Spleen (tissue), 11 donors: ENCODE data around the gene WWP2. TPM values are rescaled to one million over a fixed set of nuclear protein-coding genes. Genes with fewer than 3 reads are reported as not detected.
"Not testable (repeated sequence)": the region's sequence is repeated elsewhere in the genome, so short reads cannot be mapped to it uniquely, and the experiment has no call there.

Experiments used
- DNase-seq: peaks from one replicate; pipeline ENCODE4 v3.0.0-alpha.2; 2020
- H3K27ac ChIP-seq, 8 donors: fragments of 200-600 bp; sonication (generic) in 7 of 8; 1 replicate in 4 of 8; 2 replicates in 4 of 8; pipeline versions ENCODE4 v1.5.0 to v1.8.0; 2016 to 2021; ENCODE audit warnings: inconsistent platforms in 4 of 8, mild to moderate bottlenecking in 4 of 8, moderate library complexity in 1 of 8
- H3K27me3 ChIP-seq, 7 donors: fragments of 200-600 bp; sonication (generic) in 6 of 7; replicated peaks in 1 of 7; 1 replicate in 4 of 7; 2 replicates in 3 of 7; pipeline versions ENCODE4 v1.5.0 to v1.8.0; 2016 to 2021; ENCODE audit warnings: inconsistent platforms in 3 of 7, mild to moderate bottlenecking in 1 of 7
- H3K36me3 ChIP-seq, 6 donors: fragments of 200-600 bp; sonication (generic) in 5 of 6; 1 replicate in 4 of 6; 2 replicates in 2 of 6; pipeline versions ENCODE4 v1.5.0 to v1.8.0; 2016 to 2021; ENCODE audit warnings: inconsistent platforms in 2 of 6
- H3K4me1 ChIP-seq, 6 donors: fragments of 200-600 bp; sonication (generic) in 5 of 6; 1 replicate in 3 of 6; 2 replicates in 3 of 6; pipeline versions ENCODE4 v1.5.0 to v1.8.0; 2016 to 2021; ENCODE audit warnings: inconsistent platforms in 3 of 6
- H3K4me3 ChIP-seq, 8 donors: fragments of 200-600 bp; sonication (generic) in 7 of 8; 1 replicate in 4 of 8; 2 replicates in 4 of 8; pipeline versions ENCODE4 v1.5.0 to v1.8.0; 2016 to 2021; ENCODE audit warnings: inconsistent platforms in 4 of 8, mild to moderate bottlenecking in 4 of 8, moderate library complexity in 2 of 8
- H3K9me3 ChIP-seq, 8 donors: fragments of 200-600 bp; sonication (generic) in 7 of 8; 1 replicate in 4 of 8; 2 replicates in 4 of 8; pipeline versions ENCODE4 v1.5.0 to v1.8.0; 2016 to 2021; ENCODE audit warnings: inconsistent platforms in 4 of 8
- CTCF ChIP-seq, 11 experiments: fragments of 200-600 bp in 7 of 11; fragments of 450-650 bp in 4 of 11; sonication (generic) in 4 of 11; IDR thresholded peaks in 8 of 11; conservative IDR thresholded peaks in 3 of 11; 1 replicate in 7 of 11; 2 replicates in 4 of 11; pipeline versions ENCODE4 v1.4.0 to v1.8.0; 2016 to 2021; ENCODE audit warnings: antibody characterized with exemption in 11 of 11, inconsistent platforms in 4 of 11, mild to moderate bottlenecking in 1 of 11
- POLR2A ChIP-seq, 3 donors: fragments of 450-650 bp; IDR thresholded peaks; one replicate each; pipeline ENCODE4 v1.5.1; 2017; ENCODE audit warnings: antibody characterized with exemption in 3 of 3, mild to moderate bottlenecking in 1 of 3
- POLR2AphosphoS5 ChIP-seq, 3 donors: sonication (generic); formaldehyde crosslinking; IDR thresholded peaks; one replicate each; pipeline ENCODE4 v1.5.1; 2017; ENCODE audit warnings: antibody characterized with exemption in 3 of 3
- WGBS, 5 donors: extraction: QIAGEN DNeasy Blood & Tissue Kit in 3 of 5; methylation state at CpG; one replicate each; pipeline versions ENCODE4 v1.1.5 to v1.1.7; 2013 to 2018; 5-methylcytosine and 5-hydroxymethylcytosine counted together
- intact Hi-C: fragments of 100-400 bp; cut with DNase I; formaldehyde crosslinking; loops from one replicate; pipeline ENCODE4 v1.15.0; 2023; ENCODE audit warnings: low total_unique reads
- polyA plus RNA-seq, 3 donors: library from polyadenylated mRNA; stranded (reverse); fragments of 200-250 nt; gene quantifications; one replicate each; pipeline ENCODE4 v1.2.1, GENCODE V29; 2013
- total RNA-seq, 7 donors: library from RNA; depleted of rRNA in 3 of 7; stranded (reverse); fragments of >200 nt in 3 of 7; fragmentation: NEBNext Ultra II Directional in 4 of 7; extraction: Animal tissue kit (Norgen Biotek cat#: 25700) in 4 of 7; gene quantifications; one replicate each; pipeline versions ENCODE4 v1.1.0 to v1.2.1, GENCODE V29; 2016 to 2021
- donor health status: healthy with polysubstance abuse.
- donor health status: DM: no; HTN: no; CAD: no; lungs with moderate emphysema.
- donor health status: DM: no; HTN: no; CAD: no.
- donor health status: Bipolar disorder and iron deficiency.
- donor health status: healthy.
- donor health status: DM: no; HTN: no; CAD: no.
- donor health status: DM: yes; HTN: yes; CAD: no.

Gene WWP2
- total and polyA plus RNA-seq, 10 donors = 13.7 to 109 (median 67.7) TPM

DNA sequence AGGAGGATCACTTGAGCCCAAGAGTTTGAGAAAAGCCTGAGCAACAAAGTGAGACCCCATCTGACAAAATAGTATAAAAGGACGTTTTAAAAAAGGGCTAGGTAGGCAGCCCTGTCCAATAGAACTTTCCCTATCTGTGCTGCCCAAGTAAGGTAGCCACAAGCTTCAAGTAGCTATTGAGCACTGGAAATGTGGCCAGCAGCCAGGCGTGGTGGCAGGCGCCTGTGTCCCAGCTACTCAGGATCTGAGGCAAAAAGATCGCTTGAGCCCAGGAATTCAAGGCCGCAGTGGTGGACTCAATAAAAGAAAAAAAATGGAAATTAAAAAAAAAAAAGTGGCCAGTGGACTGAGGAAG, 34.2 kb upstream of the WWP2 start:
- peak; percentile 53 for DNase-seq
- WGBS, 5 donors = 76 to 89% (median 85%) methylated on average over 5 of the region's 5 CpGs
- H3K9me3 ChIP-seq = no peaks in the 10 kb centered on the region

GRCh38 chr16:69729030-69729429, 33.1 kb upstream of the WWP2 start:
- 93 to 97% (median 96%) methylated on average over 4 of the region's 4 CpGs for WGBS, 5 donors
- H3K9me3 ChIP-seq, intact Hi-C loops, H3K36me3 ChIP-seq, H3K4me3 ChIP-seq, H3K27me3 ChIP-seq, H3K27ac ChIP-seq: not testable (repeated sequence)
- DNase-seq = peak; percentile 6
- peaks cover 9 to 43% (median 30%) of the 10 kb centered on the region in 6 donors for H3K4me1 ChIP-seq

More for the DNA sequence above, 34.2 kb upstream of the WWP2 start:
- Histone ChIP-seq H3K4me3 (peak overlapping the region in 3 of 8 donors; percentile 60 to 72 (median 63)), H3K27me3 (no peaks in the 10 kb centered on the region), H3K36me3 (no peaks in the 10 kb centered on the region), H3K4me1 (peaks cover 9 to 43% (median 30%) of the 10 kb centered on the region in 6 donors), H3K27ac (peak overlapping the region in 5 of 8 donors; percentile 70 to 89 (median 86))
- intact Hi-C loops = no loop called here
- no peak for TF ChIP-seq CTCF (IDR thresholded peaks at IDR 0.05 in 8 of 11, conservative IDR thresholded peaks at IDR 0.05 in 3 of 11)
- no peak for TF ChIP-seq POLR2AphosphoS5 (IDR thresholded peaks at IDR 0.05)
- no peak for TF ChIP-seq POLR2A (IDR thresholded peaks at IDR 0.05)

DNA sequence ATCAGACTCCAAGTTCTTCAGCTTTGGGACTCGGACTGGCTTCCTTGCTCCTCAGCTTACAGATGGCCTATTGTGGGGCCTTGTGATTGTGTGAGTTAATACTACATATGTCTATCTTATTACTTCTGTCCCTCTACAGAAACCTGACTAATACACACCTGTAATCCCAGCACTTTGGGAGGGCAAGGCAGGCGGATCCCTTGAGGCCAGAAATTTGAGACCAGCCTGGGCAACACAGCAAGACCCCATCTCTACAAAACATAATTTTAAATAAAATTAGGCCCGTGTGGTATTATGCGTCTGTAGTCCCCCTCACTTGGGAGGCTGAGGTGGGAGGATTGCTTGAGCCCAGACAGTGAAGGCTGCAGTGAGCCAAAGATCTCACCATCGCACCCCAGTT, 30.9 kb upstream of the WWP2 start:
- H3K27ac ChIP-seq, H3K27me3 ChIP-seq, H3K9me3 ChIP-seq, H3K36me3 ChIP-seq, DNase-seq, H3K4me3 ChIP-seq, intact Hi-C loops: not testable (repeated sequence)
- 78 to 89% (median 88%) methylated on average over 5 of the region's 5 CpGs for WGBS, 5 donors
- H3K4me1 ChIP-seq = peaks cover 9 to 23% (median 19%) of the 10 kb centered on the region in 6 donors

GRCh38 chr16:69732101-69732500, 30.0 kb upstream of the WWP2 start:
- Histone ChIP-seq H3K27ac (no peak overlapping the region), H3K4me1 (peaks cover 4 to 15% (median 13%) of the 10 kb centered on the region in 6 donors), H3K27me3 (no peaks in the 10 kb centered on the region), H3K36me3 (no peaks in the 10 kb centered on the region), H3K9me3 (no peaks in the 10 kb centered on the region), H3K4me3 (no peak overlapping the region)
- WGBS, 5 donors = 93 to 96% (median 95%) methylated on average over 6 of the region's 6 CpGs
- DNase-seq = no peak
- intact Hi-C loops = no loop called here
- TF ChIP-seq POLR2A (IDR thresholded peaks at IDR 0.05) (no peak), POLR2AphosphoS5 (IDR thresholded peaks at IDR 0.05) (no peak), CTCF (IDR thresholded peaks at IDR 0.05 in 8 of 11, conservative IDR thresholded peaks at IDR 0.05 in 3 of 11) (no peak)

GRCh38 chr16:69741519-69741918, 20.6 kb upstream of the WWP2 start:
- H3K4me1 ChIP-seq = peaks cover 0 to 13% (median 6%) of the 10 kb centered on the region in 6 donors
- no peak overlapping the region for H3K4me3 ChIP-seq
- TF ChIP-seq CTCF (IDR thresholded peaks at IDR 0.05 in 8 of 11, conservative IDR thresholded peaks at IDR 0.05 in 3 of 11) (no peak), POLR2AphosphoS5 (IDR thresholded peaks at IDR 0.05) (no peak), POLR2A (IDR thresholded peaks at IDR 0.05) (no peak)
- H3K9me3 ChIP-seq = no peaks in the 10 kb centered on the region
- 60 to 73% (median 68%) methylated on average over 8 of the region's 8 CpGs for WGBS, 5 donors
- peaks cover 9 to 78% (median 66%) of the 10 kb centered on the region in 6 donors for H3K36me3 ChIP-seq
- no peak for DNase-seq
- no peaks in the 10 kb centered on the region for H3K27me3 ChIP-seq
- H3K27ac ChIP-seq = peak overlapping the region in 2 of 8 donors; percentile 25 to 28
- intact Hi-C loops = no loop called here
